Fibroblast of mammary gland (primary cell): ENCODE data around the gene ANO6.

ENCODE experiments used
- DNase-seq: peaks from one replicate; pipeline ENCODE4 v3.0.0-alpha.2; 2010; ENCODE audit warnings: low read depth
- H3K4me3 ChIP-seq: 2 replicates; pipeline ENCODE4 v1.5.1; 2011; ENCODE audit warnings: low read depth, mild to moderate bottlenecking, low read length, moderate library complexity; ENCODE audit not compliant: control insufficient read depth
- TF ChIP-seq, protein P1 (sequence below): conservative IDR thresholded peaks from 2 replicates; pipeline ENCODE4 v1.5.1; 2011; ENCODE audit warnings: low read depth, low read length, inconsistent platforms; ENCODE audit not compliant: control insufficient read depth, insufficient read depth

The ANO6 gene

DNA sequence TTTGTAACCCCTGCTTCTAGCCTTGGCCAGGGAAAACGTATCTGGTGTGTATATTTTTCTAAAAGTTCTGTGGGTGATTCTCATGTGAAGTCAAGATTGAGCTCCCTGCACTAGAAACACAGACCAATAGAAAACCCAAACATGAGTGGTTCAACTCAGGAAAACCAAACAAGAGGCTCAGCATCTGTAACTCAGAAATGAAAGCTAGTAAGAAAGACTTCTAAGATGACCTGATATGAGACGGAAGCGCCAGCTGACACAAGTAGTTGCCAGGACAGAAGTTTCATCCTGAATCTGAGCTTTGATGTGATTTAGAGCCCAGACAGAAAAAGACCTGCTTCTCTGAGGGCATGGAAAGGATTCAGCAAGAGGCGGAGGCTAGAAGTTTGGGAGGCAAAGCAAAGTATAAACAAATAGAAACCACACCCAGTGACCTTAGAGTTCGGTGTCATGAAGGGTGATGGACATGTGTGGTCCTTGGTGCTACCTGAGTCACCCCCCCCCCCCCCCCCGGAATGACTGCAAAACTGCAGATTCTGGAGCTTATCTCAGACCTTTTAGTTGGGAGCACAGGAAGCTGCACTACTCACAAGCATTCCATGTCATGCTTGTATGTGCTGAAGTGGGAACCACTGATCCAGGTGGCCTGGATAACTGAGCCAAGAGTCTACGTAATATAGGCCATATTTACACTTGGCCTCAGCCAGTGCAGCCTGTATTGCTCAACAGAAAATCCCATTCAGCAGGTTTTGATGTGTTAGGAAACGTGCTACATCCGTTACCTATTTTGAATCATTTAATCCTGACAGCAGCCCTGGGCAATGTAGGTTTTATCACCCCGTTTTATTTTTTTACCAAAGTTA lies 191.3 kb downstream of the ANO6 start:
- no peak overlapping the region for H3K4me3 ChIP-seq
- peak; percentile 37 for DNase-seq
- TF ChIP-seq, protein P1, sequence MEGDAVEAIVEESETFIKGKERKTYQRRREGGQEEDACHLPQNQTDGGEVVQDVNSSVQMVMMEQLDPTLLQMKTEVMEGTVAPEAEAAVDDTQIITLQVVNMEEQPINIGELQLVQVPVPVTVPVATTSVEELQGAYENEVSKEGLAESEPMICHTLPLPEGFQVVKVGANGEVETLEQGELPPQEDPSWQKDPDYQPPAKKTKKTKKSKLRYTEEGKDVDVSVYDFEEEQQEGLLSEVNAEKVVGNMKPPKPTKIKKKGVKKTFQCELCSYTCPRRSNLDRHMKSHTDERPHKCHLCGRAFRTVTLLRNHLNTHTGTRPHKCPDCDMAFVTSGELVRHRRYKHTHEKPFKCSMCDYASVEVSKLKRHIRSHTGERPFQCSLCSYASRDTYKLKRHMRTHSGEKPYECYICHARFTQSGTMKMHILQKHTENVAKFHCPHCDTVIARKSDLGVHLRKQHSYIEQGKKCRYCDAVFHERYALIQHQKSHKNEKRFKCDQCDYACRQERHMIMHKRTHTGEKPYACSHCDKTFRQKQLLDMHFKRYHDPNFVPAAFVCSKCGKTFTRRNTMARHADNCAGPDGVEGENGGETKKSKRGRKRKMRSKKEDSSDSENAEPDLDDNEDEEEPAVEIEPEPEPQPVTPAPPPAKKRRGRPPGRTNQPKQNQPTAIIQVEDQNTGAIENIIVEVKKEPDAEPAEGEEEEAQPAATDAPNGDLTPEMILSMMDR: no peak

GRCh38 chr12:45407981-45408728 lies 192.3 kb downstream of the ANO6 start:
- no peak overlapping the region for H3K4me3 ChIP-seq
- TF ChIP-seq, protein P1: no peak
- no peak for DNase-seq

GRCh38 chr12:45408729-45409114 lies 192.8 kb downstream of the ANO6 start:
- H3K4me3 ChIP-seq: no peak overlapping the region
- no peak for DNase-seq
- TF ChIP-seq, protein P1: no peak

- no peak overlapping the region for H3K4me3 ChIP-seq
- TF ChIP-seq, protein P1: no peak
- DNase-seq: peak; percentile 91
These were observed 194.1 kb downstream of the ANO6 start for GRCh38 chr12:45409966-45410365.

- DNase-seq: no peak
- H3K4me3 ChIP-seq: no peak overlapping the region
- TF ChIP-seq, protein P1: no peak
These were observed 195.7 kb downstream of the ANO6 start for GRCh38 chr12:45411626-45412025.

DNA sequence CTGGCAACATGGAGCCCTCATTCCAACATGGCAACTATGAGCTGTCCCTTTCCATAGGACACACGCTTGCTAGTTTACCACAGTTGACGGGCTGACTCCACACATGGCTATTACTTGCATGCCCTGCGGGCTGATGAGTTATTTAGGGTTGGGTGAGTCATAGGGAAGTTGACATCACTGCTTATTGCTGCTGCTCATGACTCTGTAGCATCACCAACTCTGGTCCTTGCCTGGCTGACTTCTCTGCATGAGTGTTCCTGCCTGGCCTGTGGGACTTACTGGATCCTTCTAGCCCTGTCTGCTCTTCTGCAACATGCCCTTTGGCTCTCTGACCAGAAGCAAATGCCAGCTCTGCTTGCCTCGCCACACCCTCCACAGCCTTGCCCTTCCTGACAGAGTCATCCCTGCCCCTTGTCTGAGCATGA lies 199.5 kb downstream of the ANO6 start:
- DNase-seq: peak; percentile 100
- TF ChIP-seq, protein P1: no peak
- no peak overlapping the region for H3K4me3 ChIP-seq
